ENCODE results near the gene ILK.

DNA sequence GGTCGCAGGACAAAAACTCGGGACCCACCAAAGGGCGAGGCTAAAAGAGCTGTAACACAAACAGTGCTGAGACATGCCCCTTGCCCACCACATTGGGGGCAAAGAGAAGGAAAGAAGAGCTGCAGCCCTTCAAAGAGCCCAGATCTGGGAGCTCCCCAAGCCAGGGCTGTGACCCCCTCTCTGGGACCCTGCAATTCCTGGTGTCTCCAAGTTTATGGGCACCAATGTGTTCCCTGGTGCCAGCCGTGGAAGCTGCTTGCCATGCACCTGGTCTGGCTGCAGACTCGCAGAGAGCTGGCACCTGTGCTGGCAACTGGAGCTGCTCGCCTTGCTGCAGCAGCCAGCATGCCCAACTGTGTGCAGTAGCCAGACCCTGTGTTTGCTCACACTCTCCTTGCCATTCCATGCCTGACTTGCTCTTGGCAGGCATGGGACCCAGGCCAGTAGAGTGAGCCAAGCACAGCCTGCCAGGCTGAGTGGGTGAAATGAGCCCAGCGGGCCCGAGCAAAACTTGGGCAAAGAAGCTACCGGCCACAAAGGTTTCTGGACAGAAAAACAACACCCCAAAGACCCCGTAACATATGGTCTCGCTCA lies 16.1 kb upstream of the ILK start:
- no peak for TF ChIP-seq POLR2AphosphoS5 (IDR thresholded peaks at IDR 0.05)
- TF ChIP-seq CTCF (IDR thresholded peaks at IDR 0.05 in 8 of 11, conservative IDR thresholded peaks at IDR 0.05 in 3 of 11) = no peak
